AG09319 (cell line): Measurements from ENCODE around the gene PFN3.

ENCODE experiments used
- DNase-seq: peaks from one replicate; pipeline ENCODE4 v3.0.0-alpha.2; 2010; ENCODE audit warnings: low read depth; ENCODE audit errors: extremely low read depth
- TF ChIP-seq, protein P1 (sequence below): IDR thresholded peaks from 2 replicates; pipeline ENCODE4 v1.5.1; 2011; ENCODE audit warnings: low read depth, mild to moderate bottlenecking, inconsistent platforms, low read length, moderate library complexity

Gene PFN3

DNA sequence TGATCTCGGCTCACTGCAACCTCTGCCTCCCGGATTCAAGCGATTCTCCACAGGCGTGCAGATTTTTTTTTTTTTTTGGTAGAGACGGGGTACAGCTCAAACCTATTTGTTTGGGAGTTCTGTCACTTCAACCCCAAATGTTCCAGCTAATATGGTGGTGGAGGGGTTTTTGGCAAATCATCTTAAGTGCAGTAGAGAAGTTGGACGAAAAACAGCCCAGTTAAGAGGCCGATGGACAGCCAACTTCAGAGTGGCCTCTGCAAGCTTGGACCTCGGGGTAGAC, 45.4 kb upstream of the PFN3 start:
- TF ChIP-seq, protein P1, sequence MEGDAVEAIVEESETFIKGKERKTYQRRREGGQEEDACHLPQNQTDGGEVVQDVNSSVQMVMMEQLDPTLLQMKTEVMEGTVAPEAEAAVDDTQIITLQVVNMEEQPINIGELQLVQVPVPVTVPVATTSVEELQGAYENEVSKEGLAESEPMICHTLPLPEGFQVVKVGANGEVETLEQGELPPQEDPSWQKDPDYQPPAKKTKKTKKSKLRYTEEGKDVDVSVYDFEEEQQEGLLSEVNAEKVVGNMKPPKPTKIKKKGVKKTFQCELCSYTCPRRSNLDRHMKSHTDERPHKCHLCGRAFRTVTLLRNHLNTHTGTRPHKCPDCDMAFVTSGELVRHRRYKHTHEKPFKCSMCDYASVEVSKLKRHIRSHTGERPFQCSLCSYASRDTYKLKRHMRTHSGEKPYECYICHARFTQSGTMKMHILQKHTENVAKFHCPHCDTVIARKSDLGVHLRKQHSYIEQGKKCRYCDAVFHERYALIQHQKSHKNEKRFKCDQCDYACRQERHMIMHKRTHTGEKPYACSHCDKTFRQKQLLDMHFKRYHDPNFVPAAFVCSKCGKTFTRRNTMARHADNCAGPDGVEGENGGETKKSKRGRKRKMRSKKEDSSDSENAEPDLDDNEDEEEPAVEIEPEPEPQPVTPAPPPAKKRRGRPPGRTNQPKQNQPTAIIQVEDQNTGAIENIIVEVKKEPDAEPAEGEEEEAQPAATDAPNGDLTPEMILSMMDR, result no peak
- DNase-seq, result no peak

DNA sequence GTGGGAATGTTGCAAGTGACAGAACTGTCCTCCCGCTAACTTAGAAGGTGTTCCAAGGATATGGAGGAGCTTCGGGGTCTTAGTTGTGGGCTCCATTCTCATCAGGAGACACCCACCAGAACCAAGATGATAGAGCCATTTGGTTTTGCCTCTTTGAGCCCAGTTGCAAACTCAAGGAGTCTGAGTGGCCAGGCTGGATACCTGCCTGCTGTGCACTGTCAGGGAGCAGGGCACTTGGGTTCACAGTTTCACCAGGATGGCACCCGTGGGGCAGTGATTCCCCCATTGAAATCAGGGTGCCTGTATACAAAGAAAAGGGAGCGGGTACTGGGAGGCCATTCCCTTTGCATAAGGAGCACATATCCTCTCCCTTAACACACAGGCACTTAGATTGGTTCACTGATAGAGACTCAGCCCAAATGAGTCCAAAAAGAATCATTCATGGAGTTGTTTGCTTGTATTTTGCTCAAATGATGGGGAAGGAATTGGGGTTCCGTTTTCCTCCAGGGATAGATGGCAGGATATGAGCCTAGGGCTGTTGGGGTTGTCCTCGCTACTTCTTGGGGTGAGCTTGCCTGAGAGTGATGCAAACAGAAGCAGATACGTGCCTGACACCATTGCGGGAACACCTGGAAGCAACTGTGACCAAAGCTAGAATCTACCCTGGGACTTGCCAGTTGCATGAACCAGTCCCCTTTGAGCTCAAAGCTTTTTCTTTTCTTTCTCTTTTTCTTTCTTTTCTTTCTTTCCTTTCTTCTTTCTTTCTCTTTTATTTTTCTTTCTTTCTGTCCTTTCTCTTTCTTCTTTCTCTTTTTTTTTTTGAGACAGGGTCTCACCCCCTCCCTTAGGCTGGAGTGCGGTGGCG, 44.8 kb upstream of the PFN3 start:
- TF ChIP-seq, protein P1, result no peak
- DNase-seq, result no peak

DNA sequence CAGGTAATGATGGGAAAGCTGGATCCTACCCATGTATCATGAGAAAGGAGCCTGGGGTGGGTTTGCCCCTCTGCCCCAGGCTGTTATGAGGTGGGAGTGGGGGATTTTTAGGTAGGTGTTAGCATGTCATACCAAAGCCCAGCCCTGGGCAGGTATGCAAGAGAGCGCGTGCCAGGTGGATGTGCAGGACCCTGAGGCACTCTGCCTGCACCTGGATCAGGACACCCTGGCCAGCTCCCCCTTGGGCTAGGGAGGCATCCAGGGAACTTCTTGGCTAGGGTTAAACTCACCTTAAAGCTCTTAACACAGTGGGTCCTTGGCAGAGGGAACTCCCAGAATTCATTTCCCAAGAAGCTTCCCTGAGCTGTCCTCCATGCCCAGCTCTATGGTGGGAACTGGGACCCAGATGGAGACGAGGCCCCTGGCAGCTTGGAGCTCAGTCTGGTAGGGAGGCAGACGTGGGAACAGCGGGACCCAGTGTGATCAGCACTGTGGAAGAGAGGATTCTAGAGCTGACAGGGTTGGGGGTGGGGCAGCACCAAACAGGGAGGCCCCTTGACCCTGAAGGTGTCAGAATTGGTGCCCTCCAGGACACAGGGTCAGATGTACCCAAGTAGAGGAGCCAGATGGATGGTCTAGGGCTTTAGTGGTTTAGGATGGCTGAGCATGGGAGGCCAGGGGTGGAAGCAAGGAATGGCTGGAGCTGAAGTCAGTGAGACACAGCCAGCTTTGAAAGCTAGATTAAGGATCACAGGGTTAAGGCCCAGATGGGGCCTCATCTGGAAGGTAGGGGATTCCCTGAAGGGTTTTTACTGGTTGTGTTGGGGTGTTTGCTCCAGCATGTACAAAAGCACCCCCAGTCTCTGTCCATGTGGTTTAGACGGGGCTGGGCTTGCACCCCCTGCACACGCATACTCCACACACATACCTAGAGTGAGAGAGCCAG, 43.9 kb upstream of the PFN3 start:
- TF ChIP-seq, protein P1, result no peak
- no peak for DNase-seq

DNA sequence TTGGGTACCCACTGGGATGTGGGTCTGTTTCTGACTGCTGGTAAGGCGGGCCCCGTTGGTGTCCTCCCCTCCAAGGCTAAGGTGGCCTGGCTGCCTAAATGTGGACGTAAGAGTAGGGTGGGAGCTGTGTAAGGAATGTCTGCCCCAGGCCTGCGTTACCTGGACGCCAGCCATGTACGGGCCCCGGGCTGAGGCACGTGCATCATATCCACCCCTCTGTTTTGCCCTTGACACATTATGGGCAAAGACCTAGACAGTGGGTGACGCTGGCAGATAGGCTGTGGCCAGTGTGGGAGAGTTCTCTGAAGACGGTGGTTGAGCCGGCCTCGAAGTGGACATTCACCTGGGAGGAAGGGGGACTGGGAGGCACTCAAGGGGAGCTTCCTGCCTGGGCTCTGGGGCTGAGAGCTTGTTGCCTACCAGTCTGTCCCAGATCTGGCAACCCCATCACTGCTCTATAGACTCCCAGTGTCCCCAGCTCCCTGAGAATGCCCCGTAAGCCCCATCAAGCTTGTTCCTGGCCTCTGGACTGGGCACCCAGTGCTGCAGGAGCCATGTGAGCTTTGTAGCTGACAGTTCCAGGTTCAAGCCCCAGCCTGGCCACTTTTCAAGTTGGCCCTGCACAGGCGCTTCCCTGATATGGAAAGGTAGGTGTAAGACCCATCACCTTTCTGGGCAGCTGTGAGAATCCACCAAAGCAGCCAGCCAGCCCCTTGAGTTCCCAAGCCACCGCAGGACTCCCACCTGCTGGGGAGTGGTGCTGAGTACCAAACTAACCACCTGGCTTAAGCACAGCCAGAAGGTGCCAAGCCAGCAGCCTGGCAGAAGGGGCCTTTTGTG, 42.9 kb upstream of the PFN3 start:
- TF ChIP-seq, protein P1, result no peak

DNA sequence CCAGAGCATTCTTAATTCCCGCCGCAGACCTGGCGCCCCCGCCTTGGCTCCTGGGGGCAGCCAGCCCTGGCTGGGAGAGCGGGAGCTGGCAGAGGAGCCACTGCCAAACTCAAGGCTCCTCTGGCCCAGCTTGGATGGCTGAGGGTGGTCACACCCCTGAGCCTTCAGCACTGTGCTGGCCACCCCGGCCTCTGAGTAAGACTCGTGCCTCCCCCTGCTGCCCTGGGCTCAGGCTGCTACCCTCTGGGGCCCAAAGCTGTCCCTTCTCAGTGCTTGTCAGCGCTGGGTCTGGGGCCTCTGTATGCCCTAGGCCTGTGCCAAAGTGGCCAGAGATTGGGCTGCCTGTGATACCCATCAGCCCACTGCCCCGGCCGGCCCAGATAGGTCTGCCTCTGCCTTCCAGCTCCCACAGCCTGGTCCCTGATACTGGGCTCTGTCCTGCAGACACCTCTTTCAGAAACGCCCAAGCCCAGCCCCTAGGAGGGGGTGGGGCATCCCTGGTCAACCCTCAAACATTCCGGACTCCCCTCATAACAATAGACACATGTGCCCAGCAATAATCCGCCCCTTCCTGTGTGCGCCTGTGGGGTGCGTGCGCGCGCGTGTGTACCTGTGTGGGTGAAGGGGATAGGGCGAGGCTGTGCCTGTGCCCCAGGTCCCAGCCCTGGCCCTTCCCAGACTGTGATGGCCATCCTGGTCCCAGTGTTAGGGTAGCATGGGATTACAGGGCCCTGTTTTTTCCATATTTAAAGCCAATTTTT, 41.8 kb upstream of the PFN3 start:
- TF ChIP-seq, protein P1, result no peak
- DNase-seq, result no peak

More for the DNA sequence above, 42.9 kb upstream of the PFN3 start:
- no peak for DNase-seq

DNA sequence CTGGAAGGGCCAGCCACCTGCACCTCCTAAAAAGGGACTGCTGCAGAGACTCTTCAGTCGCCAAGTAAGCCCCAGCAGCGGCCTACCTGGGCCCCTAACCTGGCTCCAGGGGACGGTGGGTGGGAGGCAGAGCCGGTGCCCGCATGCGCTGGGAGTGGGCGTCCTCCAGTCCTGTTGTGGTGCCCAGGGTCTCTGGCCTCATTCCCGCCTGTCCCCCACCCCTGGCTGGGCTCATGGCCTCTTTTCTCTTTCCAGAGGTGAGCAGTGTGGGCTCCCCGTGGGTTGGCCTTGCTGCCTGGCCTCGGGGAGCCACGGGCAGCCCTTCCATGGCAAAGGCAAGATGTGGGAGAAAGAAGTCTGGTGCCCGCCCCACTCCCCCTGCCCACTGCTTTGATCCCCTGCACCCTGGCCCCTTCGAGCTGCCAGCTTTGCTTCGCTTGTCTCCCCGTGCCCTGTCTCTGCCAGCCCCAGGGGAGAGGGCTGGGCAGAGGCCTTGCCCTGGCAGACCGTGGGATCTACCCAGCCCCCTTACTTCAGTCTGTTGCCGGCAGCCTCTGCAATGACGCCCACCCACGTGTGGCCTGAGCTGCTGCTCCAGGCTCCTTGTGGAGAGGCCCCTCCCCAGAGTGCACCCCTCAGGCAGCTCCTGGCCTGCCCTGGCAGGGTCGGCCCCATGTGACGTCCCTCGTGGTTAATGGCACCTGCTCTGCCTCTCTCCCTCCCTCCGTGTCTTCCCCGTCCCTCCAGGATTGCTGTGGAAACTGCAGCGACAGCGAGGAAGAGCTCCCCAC, 40.7 kb upstream of the PFN3 start:
- TF ChIP-seq, protein P1, result no peak
- DNase-seq, result no peak
